GM21717 (cell line): ENCODE data around the gene ITGA8.
"Not testable (repeated sequence)": the region's sequence is repeated elsewhere in the genome, so short reads cannot be mapped to it uniquely, and the experiment has no call there.

Experiments
- ATAC-seq: cut with Tn5 transposase; IDR thresholded peaks from one replicate; pipeline ENCODE4 v1.9.1; 2021; ENCODE audit warnings: mild to moderate bottlenecking, moderate library complexity; ENCODE audit not compliant: unreplicated experiment

The ITGA8 gene

DNA sequence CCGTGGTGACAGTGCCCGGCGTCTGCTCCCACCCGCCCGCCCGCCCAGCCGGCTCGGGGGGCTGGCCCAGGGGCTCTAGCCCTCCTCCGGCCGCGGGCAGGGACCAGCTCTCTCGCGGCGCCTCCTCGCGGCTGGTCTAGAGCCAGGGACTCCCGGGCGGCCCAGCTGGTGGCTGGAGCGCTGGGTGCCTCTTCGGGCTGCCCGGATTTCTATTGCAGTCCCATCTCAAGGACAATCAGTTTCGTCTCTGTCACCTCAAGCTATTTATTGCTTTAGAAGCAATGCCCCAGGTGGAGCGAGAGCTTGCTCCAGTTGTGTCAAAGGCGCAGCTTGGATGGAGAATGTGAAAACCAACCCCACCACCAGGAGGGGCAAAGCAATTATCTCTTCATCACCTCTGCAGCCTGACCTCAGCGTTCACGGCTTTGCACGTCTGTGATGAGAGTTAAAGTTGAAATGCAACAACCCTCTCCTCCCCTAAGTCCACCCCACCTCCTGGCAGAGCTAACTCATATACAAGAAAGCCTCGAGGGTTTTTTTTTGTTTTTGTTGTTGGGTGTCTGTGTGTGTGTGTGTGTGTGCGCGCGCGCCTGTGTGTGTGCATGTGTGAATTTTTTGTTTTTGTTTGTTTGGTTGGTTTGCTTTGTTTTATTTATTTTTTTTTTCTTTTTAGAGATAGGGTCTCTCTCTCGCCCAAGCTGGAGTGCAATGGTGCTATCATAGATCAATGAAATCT, at the start of gene ITGA8:
Gene ITGA8 (minus strand): TSS at position 24 of the 736 bp plus-strand sequence. CDS start 151 bp downstream, outside the sequence.
- no peak for ATAC-seq

DNA sequence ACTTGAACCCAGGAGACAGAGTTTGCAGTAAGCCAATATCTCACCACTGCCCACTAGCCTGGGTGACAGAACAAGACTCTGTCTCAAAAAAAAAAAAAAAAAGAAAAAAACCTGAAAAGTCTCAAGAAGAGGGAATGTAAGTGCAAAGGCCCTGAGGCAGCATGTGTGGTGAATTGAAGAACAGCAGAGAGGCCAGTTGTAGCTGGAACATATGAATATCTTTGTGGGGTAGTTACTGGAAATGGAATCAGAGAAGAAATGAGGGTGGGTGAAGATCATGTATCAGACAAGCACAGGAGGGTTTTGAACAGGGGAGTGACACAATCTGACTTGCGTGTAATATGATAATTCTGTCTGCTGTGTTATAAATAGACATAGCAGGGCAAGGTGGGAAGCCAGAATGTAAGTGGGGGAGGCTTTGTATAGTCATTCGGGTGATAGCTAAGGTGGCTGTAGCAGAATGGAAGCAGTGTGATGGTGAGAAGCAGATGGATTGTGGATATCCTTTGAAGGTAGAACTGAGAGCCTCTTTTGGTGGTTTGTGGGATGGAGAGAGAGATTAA, 45.3 kb upstream of the ITGA8 start:
- no peak for ATAC-seq

DNA sequence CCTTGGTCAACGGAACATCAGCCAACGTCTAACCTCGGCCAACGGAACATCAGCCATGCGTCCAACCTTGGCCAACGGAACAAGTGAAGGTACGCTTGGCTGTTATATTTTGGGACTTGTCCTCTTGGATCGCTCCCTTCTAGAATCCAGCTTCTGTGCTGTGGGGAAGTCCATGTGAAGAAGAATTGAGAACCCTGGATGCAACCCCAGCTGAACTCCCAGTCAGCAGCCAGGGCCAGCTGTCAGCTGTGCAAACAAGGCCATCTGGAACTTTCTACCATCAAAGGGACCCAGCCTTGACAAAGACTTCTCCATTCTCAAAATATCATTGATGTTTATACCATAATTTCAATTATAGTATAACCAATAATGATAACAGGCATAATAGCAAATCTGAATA, 43.3 kb upstream of the ITGA8 start:
- ATAC-seq = no peak

DNA sequence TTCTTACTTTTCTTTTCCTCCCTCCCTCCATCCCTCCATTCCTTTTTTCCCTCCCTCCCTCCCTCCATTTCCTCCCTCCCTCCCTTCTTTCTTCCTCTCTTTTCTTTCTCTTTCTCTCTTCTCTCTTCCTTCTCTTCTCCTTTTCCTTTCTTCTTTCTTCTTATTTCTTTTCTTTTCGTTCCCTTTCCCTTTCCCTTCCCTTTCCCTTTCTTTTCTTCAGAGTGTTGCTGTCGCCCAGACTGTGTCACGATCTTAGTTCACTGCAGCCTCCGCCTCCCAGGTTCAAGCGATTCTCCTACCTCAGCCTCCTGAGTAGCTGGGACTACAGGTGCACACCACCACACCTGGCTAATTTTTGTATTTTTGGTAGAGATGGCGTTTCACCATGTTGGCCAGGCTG, 42.5 kb upstream of the ITGA8 start:
- ATAC-seq = not testable (repeated sequence)

DNA sequence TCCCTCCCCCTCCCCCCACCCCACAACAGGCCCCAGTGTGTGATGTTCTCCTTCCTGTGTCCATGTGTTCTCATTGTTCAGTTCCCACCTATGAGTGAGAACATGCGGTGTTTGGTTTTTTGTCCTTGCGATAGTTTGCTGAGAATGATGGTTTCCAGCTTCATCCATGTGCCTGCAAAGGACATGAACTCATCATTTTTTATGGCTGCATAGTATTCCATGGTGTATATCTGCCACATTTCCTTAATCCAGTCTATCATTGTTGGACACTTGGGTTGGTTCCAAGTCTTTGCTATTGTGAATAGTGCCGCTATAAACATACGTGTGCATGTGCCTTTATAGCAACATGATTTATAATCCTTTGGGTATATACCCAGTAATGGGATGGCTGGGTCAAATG, 41.5 kb upstream of the ITGA8 start:
- not testable (repeated sequence) for ATAC-seq

DNA sequence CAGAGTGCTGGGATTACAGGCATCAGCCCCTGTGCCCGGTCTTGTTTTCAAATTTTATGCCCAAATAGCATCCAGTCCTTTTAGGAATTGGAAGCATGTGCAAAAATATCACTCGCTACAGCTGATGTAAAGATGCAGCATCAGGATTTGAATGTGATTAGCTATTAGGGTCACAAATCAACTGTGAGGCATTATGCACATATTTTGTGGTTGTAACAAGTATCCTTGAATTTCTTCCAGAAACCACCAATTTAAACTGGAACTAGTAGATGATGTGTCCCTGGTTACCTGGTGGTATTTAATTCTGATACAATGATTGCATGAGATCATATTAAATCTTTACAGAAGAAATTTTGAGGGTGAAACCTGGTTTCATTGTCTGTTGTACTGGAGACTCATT, 41.0 kb upstream of the ITGA8 start:
- ATAC-seq = no peak

DNA sequence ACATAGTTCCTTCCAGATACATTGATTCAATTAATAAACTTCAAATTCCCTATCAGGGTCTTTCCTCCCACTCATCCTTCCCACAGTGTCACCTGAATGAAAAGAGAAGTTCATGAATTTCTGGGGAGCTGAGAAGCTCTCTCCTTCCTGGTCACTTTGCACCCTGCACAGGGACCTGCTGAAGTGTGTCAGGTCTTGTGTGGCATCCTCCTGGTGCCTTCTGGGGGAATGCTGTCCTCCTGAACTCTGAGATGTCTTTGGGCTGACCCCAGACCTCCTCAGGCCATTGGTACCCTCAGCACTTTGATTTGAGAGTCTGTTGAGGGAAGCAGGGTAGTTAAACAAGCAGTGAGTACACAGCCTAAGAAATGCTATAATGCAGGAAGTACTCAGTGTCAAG, 39.5 kb upstream of the ITGA8 start:
- ATAC-seq = no peak

DNA sequence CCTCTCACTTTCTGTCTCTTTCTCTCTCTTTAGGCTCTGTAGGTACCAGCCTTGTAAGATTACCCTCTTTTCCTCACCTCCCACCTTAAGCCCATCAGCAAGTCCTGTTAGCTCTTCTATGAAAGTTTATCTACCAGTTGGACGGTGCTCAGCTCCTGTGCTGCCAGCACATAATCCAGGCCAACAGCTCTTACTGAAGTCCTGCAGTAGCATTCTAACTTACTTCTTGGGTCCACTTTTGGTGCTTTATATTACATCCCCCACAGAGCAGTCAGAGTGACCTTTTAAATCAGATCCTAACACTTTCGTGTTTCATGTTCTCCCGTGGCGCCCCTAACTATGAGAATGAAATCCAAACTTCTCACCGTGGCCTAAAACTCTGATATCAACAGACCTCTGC, 38.9 kb upstream of the ITGA8 start:
- ATAC-seq = no peak

DNA sequence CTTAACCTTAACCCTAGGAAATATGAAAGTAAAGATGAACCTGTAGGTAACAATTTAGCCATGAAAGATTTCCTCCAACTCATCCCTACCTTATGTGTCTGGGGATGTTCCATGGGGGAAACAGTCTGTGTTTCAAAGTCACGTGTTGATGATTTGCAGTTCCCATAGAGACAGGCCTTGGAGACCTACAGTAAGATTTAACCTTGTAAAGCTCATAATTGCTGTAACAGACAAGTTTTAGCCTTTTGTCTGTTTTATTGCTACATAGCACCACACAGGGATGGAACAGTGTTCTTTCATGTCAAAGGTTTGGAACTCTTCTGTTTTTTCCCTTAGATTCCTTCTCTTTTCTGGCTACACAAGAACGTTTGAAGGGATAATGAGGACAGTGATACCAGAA, 35.2 kb upstream of the ITGA8 start:
- no peak for ATAC-seq

DNA sequence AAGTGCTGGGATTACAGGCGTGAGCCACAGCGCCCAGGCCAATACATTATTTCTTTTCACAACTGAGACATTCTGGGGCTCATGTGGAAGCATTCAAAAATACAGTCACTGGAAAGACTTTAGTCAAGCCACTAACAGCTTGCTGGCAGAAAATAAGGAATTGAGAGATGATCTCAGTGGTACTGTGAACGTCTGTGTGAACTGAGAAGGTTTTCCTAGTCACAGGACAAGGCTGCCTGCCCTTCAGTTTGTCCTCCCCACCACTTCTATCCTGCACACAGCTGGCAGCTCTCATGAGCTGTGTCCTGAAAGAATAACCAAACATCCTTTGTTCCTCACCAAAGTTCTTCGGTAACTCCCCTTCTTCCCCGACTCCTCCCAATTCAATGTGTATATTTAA, 31.3 kb upstream of the ITGA8 start:
- peak; percentile 74 for ATAC-seq

DNA sequence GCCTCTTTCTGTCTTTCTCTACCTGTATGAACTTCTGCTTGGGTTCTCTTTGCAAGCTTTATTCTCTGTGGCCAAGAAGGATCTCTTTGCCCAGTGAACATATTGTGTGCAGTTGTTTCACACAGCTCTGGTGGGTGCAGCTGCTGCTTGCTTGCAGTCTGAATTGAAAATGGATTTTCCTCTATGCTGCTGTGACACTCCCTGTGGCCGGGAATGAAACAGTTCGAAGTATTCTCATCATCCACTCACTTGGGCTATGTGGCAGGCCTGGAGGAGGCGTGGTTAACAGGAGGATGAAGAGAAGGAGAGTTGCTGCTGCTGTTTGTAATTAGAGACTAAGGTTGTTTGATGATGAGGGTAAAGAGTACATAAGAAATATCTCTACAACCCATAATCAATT, 28.4 kb upstream of the ITGA8 start:
- ATAC-seq = no peak

DNA sequence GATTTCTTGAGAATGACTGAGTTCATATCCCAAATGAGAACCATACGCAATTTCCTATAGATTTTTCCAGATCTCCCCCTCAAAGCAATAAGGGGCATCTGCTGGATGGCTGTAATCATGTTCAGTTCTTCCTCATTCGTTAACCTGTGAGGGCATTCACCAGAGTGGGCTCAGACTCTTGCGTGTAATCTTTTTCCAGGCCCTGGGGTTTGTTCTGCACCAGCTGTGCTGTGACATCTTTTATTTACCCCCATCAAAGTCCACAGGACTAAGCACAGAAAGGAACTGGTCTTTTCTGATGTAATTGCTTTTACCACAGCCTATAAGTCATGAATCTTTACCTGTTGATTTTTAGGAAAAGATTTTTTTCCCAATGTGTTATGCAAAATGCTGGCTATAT, 27.9 kb upstream of the ITGA8 start:
- no peak for ATAC-seq

DNA sequence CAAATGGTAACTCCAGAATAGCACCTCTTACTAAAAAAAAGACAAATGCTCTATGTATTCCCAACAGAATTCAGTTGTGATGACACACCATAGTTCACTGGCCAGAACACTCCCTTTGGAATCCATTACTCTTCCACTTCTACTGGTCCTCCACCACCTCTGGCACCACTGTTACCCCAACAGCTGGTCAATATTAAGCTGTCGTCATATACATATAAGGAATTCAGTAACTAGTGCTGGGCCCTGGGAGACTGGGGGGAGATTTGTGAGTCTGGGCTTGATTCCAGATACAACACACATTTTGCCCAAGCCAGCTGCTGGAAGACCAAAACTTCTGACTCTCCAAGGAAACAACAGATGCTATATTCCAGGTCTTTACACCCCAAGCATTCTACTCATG, 26.0 kb upstream of the ITGA8 start:
- no peak for ATAC-seq

DNA sequence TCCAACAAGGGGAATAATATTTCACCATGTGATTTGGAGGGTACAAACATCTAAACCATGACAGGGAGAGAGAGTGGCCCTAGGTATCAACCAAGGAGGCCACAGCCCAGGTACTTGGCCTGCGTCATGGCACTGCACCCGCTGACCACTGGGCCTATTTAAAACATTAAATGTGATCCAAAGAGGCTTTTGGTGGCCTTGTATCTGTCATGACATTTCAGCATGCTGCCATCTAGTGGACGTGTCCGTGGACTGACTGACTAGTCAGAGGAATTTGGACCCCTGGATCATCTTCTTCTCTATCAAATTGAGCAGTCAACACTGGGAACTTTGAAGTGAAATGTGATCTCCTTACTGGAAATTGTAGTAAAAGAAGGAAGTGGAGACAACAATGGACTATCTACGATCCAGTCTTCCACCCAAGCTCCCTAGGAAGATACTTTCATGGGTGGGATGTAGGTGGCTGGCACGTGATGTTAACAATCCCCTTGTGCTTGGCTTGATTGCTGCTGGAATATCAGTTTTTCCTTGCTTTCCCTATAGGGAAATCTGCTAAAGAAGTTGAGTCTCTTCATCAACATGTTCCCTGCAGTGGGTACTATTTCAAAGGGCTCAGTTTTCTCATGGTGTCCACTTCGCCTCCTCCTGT, 24.6 kb upstream of the ITGA8 start:
- no peak for ATAC-seq

DNA sequence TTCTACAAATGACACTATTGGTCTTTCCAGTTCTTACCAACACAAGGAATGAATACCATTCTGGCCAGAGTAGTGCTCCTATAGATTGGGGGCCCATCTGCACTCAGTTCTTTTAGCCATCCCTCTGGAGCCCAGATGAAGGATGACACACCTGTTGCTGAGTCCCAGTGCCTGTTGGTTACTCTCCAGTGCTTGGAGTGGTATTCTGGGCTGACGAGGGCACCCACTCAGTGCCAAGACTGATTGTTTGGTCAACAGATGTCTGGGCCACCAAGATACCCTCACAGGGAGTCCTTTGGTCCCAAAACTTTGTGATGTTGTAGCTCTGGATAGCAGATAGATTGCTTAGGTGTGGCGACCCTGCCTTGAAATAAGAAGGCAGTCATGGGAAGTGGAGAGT, 23.7 kb upstream of the ITGA8 start:
- ATAC-seq = no peak

DNA sequence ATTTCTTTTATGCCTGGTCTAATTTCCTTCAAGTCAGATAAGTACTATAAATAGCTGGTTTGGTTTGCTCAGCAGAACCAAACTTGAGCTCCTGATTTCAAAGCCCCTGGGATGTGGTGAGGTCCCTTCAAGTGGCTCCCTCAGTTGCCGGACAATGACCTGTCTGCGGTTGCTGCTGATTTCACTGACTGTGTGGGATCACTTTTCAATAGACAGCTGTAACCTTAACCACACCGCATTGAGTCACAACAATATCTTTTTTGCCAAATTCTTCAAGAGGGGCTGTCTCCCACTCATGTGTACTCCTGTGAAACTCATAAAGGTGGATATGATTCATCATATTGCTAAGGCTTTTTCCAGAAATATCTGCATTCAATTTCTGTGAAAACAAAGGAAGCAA, 23.1 kb upstream of the ITGA8 start:
- no peak for ATAC-seq

DNA sequence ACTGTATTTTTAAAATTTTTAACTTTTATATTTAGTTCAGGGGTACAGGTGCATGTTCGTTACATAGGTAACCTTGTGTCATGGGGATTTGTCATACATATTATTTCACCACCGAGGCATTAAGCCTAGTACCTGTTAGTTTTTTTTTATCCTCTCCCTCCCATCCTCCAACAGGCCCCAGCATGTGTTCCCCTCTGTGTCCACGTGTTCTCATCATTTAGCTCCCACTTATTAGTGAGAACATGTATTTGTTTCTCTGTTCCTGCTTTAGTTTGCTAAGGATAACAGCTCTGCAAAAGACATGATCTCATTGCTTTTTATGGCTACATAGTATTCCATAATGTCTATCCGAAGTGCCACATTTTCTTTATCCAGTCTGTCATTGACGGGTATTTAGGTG, 22.4 kb upstream of the ITGA8 start:
- ATAC-seq = no peak

DNA sequence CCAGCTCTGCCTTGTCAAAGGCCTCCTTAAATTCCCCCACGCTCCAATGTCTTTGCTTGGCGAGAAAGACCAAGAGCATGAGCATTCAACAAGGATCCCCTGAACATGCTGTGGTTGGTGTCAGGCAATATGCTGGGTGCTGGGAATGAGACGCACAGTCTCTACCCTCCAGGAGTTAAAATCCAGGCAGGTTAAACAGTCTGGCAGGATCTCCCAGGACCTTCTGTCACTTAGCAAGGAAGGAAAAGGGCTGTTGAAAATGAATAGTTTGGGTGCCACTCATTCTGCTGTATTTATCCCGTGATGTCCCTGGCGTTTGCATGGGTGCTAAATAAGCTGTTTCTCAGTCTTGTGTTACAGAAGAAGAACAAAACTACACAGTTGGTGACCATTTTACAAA, 21.9 kb upstream of the ITGA8 start:
- no peak for ATAC-seq

DNA sequence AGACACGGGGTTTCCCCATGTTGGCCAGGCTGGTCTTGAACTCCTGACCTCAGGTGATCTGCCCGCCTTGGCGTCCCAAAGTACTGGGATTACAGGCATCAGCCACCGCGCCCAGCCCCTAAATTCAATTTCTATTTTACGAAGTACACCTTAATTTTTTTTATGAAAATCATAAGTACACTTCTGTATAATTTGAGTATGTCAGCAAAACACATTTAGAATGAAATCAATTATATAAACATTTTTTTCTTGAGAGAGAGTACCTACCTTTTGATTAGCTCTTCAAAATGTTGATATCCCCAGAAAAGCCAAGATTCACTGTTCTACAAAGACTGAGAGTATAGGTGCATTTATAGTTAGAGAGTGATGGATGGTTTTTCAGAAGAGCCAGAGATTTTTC, 20.5 kb upstream of the ITGA8 start:
- no peak for ATAC-seq

DNA sequence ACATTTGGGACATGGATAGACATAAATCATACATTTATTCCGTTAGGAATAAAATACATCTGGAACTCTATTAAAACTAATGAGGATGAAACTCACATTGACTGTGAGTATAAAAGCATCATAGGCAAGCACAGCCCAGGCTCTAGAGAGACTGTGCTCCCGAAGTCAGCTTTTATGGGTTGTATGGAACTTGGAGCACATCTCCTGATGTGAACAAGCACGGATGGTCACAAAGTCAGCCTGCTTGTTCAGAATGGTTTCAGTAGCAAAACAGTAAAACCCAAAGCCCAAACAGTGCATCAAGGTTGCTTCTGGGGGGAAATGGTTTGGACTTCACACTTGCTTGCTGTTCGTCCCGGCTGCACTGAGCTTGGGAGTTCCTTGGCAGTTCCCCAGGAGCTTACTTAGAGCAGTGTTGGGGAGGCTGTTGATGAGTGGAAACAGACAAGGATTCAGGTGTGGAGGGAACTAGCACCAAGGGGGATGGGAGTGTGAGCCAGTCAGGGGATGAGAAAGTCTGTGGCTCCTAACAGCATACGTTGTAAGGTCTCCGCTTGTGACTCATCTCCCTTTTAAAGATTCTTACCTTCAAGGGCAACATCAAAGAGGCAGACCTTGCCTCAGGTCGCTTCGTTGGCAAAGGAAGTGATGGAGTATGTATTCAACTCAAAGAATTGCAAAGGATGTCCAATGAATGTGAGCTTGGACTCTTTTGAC, 19.7 kb upstream of the ITGA8 start:
- ATAC-seq = no peak

DNA sequence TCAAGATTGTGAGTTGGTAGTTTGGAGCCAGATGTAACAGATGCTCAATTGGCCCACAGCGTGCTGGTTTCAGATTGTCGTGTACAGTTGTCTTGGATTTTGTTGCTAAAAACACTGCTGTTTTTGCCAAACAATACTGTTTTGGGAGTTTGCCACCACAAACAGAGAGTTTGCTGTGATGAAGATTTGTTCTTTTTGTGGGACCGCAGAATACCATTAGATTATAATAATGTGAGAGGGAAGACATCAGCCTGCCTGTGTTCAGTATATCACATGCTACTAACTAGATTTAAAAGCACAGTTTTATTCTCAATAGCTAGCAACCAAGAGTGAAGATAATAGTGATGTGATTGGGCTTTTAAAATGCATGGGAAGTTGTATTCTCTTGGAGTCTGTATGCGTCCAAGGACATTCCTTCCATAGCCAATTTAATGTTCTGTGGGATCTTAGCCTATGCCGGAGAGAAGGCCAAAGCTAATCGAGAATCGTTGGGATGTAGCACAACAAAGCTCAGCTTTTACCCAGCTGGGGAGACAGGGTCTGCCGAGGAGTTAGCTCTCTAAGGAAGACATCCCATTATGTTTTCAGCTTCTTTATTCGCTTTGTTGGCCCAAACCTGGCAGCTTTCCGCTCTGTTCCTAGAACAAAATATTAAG, 18.7 kb upstream of the ITGA8 start:
- no peak for ATAC-seq
